GM19099 (cell line): Measurements from ENCODE around the gene GPER1.

Experiments used
- POLR2A ChIP-seq: IDR thresholded peaks from 3 replicates; pipeline ENCODE4 v1.6.1; 2011; ENCODE audit warnings: low read depth; ENCODE audit not compliant: insufficient read length; ENCODE audit errors: extremely low read depth

GPER1 gene

GRCh38 chr7:1100386-1100785, 12.5 kb downstream of the GPER1 start:
- TF ChIP-seq POLR2A = no peak

- TF ChIP-seq POLR2A = no peak
These were observed 13.1 kb downstream of the GPER1 start for GRCh38 chr7:1100834-1101562.

- TF ChIP-seq POLR2A = no peak
These were observed 13.9 kb downstream of the GPER1 start for GRCh38 chr7:1101563-1102431.

GRCh38 chr7:1103009-1103788, 15.3 kb downstream of the GPER1 start:
- TF ChIP-seq POLR2A = no peak

GRCh38 chr7:1103789-1104515, 16.0 kb downstream of the GPER1 start:
- no peak for TF ChIP-seq POLR2A

GRCh38 chr7:1104516-1105179, 16.7 kb downstream of the GPER1 start:
- TF ChIP-seq POLR2A = no peak

- TF ChIP-seq POLR2A = no peak
These were observed 17.3 kb downstream of the GPER1 start for GRCh38 chr7:1105189-1105588.

GRCh38 chr7:1106063-1106792, 18.3 kb downstream of the GPER1 start:
- TF ChIP-seq POLR2A = no peak

GRCh38 chr7:1106793-1107421, 19.0 kb downstream of the GPER1 start:
- TF ChIP-seq POLR2A = no peak

- TF ChIP-seq POLR2A = no peak
These were observed 20.5 kb downstream of the GPER1 start for GRCh38 chr7:1108264-1108920.

GRCh38 chr7:1109581-1110310, 21.8 kb downstream of the GPER1 start:
- TF ChIP-seq POLR2A = no peak

GRCh38 chr7:1110358-1110757, 22.4 kb downstream of the GPER1 start:
- no peak for TF ChIP-seq POLR2A

GRCh38 chr7:1111156-1111555, 23.2 kb downstream of the GPER1 start:
- TF ChIP-seq POLR2A = no peak
